NCI-H128 (cell line): ENCODE measurements around the gene ELMO3.
A peak's percentile ranks its signal among the peaks of the same experiment; 100 is the strongest.

ENCODE experiments used
- DNase-seq: peaks from one replicate; lab custom pipeline; 2025; ENCODE audit not compliant: unreplicated experiment; lab: John Stamatoyannopoulos, UW

The ELMO3 gene

DNA sequence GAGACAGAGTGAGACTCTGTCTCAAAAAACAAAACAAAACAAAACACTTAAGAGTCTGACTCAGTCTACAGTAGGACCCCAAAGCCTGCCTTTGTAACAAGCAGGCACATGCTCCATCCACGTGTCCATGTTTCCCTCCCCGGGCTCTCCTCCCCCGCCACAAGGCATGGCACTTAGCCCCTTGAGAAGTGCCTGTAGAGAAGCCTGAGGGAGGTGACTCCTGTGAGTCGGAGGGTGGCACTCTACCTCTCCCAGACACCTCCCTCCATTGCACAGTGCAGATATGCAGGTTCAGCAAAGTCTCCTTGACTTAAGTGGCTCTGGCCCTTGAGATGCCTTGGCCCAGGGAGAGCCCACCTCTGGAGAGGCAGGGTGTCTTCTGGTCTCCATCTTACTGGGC is 41.6 kb downstream of the ELMO3 start:
- no peak for DNase-seq

- DNase-seq: no peak
These were observed 42.3 kb downstream of the ELMO3 start for GRCh38 chr16:67241008-67241900.

- DNase-seq: no peak
These were observed 43.3 kb downstream of the ELMO3 start for GRCh38 chr16:67242138-67242730.

DNA sequence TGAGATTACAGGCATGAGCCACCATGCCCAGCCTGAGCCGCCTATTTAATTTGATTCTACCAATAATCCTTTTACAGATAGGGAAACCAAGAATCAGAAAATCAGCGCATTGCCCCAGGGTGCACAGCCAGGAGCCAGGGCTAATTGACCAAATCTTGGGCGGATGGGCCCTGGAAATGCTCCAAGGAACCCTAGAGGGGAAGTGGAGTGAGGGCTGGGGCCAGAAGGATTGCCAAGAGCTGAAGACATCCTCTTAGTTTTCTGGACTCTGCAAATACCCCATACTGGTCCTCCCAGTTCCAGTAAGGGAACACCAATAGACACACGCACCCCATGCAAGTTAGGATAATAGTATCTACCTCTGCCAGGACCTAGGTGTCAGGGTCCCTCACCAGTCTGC is 44.5 kb downstream of the ELMO3 start:
- DNase-seq: no peak

DNA sequence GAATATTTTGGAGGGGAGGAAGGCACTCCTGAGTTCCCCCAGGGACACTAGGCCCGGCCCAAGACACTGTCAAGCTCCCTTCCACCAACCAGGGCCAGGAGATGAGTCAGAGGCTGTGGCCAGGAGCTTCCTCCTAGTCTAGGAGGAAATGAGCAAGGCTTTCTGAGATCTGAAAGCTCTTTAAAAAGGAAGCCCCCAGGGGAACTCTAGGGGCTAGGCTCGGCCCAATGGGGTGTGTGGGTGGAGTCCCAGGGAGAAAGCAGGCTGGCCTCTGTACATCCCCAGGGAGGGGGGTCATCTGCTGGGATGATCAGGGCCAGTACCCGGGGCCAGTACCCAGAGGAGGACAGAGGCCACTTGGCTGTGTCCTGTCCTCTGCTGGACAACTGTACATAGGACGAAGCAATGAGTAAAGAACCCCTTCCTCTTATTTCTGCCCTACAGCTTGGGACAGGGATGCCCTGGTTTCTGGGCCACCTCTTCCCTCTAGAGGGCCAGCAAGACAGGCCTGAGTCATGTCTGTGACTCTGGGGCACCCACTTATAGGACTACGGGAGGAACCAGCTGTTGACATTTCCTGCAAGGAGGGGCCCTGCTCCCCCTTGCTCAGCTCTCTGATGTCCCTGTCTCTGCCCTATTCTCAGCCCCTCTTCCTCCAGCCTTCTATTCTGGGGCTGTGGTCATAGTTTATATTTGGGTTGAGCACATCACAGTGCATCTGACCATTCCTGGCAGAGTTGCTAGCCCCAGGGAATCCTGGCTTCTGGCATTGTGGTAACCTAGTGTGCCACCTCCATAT is 45.7 kb downstream of the ELMO3 start:
- no peak for DNase-seq

DNA sequence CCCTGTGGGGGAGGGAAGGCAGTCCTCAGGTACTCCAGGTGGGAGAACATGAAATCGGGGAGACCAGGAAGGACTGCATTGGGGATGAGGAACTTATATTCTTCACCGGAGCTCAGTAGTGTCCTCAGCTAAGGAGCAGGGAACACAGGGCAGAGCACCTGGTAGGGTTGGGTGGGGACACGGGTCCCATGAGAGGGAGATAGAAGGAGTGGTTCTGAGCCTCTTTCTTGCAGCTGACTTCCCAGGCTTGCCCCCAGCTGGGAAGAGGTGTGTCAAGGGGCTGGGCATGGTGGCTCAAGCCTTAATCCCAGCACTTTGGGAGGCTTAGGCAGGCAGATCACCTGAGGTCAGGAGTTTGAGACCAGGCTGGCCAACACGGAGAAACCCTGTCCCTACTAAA is 46.3 kb downstream of the ELMO3 start:
- DNase-seq: no peak

DNA sequence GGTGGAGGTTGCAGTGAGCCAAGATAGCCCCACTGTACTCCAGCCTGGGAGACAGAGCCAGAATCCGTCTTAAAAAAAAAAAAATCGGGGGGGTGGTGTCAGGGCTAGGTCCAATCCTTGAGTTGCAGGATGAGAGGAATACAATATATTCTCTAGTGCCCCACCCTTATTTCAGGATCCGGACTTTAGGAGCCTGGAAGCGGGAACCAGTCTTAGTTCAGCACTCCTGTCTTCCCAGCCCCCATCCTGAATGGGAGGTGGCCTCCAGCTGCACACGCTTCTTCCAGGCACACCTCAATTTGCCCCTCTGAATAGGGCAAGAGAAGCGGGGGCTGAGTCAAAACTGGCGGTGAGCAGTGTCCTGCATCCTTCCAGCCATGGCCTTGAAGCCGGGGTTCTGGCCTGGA is 46.7 kb downstream of the ELMO3 start:
- DNase-seq: no peak

GRCh38 chr16:67246081-67246755 is 47.3 kb downstream of the ELMO3 start:
- DNase-seq: no peak

DNA sequence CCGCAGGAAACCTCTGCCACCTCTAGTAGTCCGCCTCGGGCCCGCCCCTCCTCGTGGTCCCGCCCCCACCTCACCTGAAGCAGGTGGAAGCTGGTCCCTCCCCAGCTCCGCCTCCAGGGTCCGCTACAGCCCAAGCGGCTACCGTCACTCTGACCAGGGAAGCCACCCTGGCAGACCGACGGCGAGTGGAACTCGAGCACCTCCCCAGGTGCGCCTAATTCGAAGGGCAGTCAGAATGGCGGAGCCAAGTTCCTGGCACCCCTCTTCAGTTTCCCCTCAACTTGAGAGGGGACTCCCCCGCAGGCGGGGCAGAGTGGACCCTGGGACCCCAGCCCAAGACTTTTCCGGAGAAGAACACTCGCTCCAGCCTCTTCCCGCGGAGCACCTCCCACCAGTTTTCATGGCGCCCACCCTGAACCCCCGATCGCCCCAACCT is 47.8 kb downstream of the ELMO3 start:
- DNase-seq: peak; percentile 22

- peak; percentile 72 for DNase-seq
These were observed 48.5 kb downstream of the ELMO3 start, which contains the start of gene FHOD1 for GRCh38 chr16:67247192-67248072. FHOD1 (minus strand) TSS chr16:67247481; CDS start chr16:67247410, 71 bp downstream.

DNA sequence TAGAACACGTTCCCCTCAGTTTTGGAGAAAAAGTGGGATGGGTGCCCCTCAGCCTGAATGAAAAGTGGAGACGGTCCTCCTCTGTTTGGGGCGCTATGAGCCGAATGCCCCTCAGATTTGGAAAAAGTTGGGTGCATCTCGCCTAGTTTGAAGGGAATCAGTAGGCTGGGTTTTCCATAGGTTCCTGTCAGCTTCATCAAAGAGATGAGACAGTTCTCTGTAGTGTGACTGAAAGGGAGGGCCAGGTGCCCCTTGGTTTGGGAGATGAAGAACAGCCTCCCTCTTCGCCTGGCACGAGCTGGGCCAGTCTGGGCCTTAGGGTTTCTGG is 49.1 kb downstream of the ELMO3 start:
- no peak for DNase-seq

GRCh38 chr16:67248401-67249177 is 49.7 kb downstream of the ELMO3 start, which contains the start of gene SLC9A5:
SLC9A5 (plus strand) TSS chr16:67248979; CDS start chr16:67249015, 36 bp downstream.
- DNase-seq: no peak

- DNase-seq: no peak
These were observed 50.5 kb downstream of the ELMO3 start for GRCh38 chr16:67249178-67250044.

DNA sequence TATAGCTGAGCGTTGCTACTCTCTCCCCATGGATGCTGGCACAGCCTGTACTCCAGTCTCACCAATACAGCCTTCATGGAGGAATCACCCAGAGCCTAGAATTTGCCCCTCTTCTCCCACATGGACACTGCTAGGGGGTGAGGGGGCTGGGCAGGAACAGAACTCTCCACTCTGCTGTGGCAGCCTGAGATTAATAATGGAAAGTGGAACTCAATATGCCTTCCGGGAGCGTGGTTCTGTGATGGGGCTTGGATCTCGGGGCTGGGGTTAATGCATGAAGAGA is 51.1 kb downstream of the ELMO3 start:
- DNase-seq: no peak

- DNase-seq: no peak
These were observed 53.9 kb downstream of the ELMO3 start for GRCh38 chr16:67252609-67253497.
